SK-N-SH (cell line): ENCODE results near the gene LSM8.

Source experiments
- CTCF ChIP-seq: fragments of 200-600 bp; sonication (generic); IDR thresholded peaks from 2 replicates; pipeline ENCODE4 v1.6.1; 2017; ENCODE audit warnings: antibody characterized with exemption, mild to moderate bottlenecking, moderate library complexity
- ELF1 ChIP-seq: IDR thresholded peaks from 2 replicates; pipeline ENCODE4 v1.4.0; 2012
- EP300 ChIP-seq, 2 experiments: IDR thresholded peaks; 2 replicates each; pipeline versions ENCODE4 v1.4.0 to v1.6.1; 2012; ENCODE audit warnings: borderline replicate concordance in 1 of 2, low read depth in 1 of 2, low read length in 1 of 2
- EZH2phosphoT487 ChIP-seq: fragments of 200-600 bp; sonication (generic); IDR thresholded peaks from 2 replicates; pipeline ENCODE4 v1.6.1; 2017; ENCODE audit warnings: low read depth, mixed run types, mild to moderate bottlenecking, antibody characterized with exemption, moderate library complexity, borderline replicate concordance
- FOXM1 ChIP-seq: IDR thresholded peaks from 2 replicates; pipeline ENCODE4 v1.4.0; 2012; ENCODE audit warnings: low read depth, mild to moderate bottlenecking
- JUND ChIP-seq: IDR thresholded peaks from 2 replicates; pipeline ENCODE4 v1.4.0; 2012
- MEF2A ChIP-seq: IDR thresholded peaks from 2 replicates; pipeline ENCODE4 v1.4.0; 2012; ENCODE audit warnings: low read depth, borderline replicate concordance
- POLR2AphosphoS5 ChIP-seq: IDR thresholded peaks from 2 replicates; pipeline ENCODE4 v1.6.1; 2012; ENCODE audit warnings: low read depth, low read length
- RCOR1 ChIP-seq: fragments of 150-350 bp; IDR thresholded peaks from 2 replicates; pipeline ENCODE4 v1.6.1; 2017; ENCODE audit warnings: antibody characterized with exemption, low read length
- REST ChIP-seq: IDR thresholded peaks from 2 replicates; pipeline ENCODE4 v1.6.1; 2012; ENCODE audit warnings: mild to moderate bottlenecking, low read depth, low read length, moderate library complexity
- SMC3 ChIP-seq: IDR thresholded peaks from 2 replicates; pipeline ENCODE4 v1.6.1; 2012; ENCODE audit warnings: low read depth, low read length, improper control_type of control experiment
- TCF12 ChIP-seq: IDR thresholded peaks from 2 replicates; pipeline ENCODE4 v1.4.0; 2012
- YY1 ChIP-seq: IDR thresholded peaks from 2 replicates; pipeline ENCODE4 v1.4.0; 2012; ENCODE audit warnings: low read depth, mild to moderate bottlenecking
- ZBTB33 ChIP-seq: IDR thresholded peaks from 2 replicates; pipeline ENCODE4 v1.4.0; 2012; ENCODE audit warnings: low read depth, borderline replicate concordance

- TF ChIP-seq SMC3 (no peak), YY1 (peak; percentile 46; the same call in 1 of the 2 replicates), CTCF (no peak), TCF12 (no peak), POLR2AphosphoS5 (no peak), EP300 (IDR thresholded peaks at IDR 0.05; ENCODE audit: borderline replicate concordance in 1 of 2, low read depth in 1 of 2, low read length in 1 of 2) (no peak), JUND (no peak), FOXM1 (no peak), RCOR1 (no peak), REST (no peak), ZBTB33 (no peak), EZH2phosphoT487 (no peak), ELF1 (no peak), MEF2A (no peak)
Observed at GRCh38 chr7:118183428-118183785, 557 bp upstream of the LSM8 start.
